ENCODE data around the gene MAGED1. TPM values are rescaled to one million over a fixed set of nuclear protein-coding genes. Genes with fewer than 3 reads are reported as not detected.

The MAGED1 gene
- polyA plus RNA-seq, 1 donor (not counting 4 experiments of a cell fraction or from before 2014, with no cell fraction given), result 74.8 TPM

DNA sequence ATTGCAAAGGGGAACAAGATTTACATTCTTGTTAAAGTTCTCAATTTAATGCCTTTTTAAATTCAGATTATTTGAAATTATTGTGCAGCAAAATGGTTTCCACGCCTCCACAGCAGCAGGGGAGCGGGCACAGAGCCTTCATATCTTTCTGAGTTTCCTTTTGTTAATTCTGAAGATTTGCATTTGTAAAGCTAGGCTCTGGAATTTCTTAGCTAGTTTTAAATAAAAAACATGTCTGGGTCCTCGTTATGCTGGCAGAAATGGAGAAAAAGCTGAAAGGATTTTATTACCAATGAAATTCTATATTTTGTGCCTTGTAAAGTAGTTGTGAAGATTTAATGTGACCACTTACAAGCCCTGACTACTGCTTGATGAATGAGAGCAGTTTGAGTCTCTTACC is 40.8 kb upstream of the MAGED1 start:
- TF ChIP-seq, protein P1, sequence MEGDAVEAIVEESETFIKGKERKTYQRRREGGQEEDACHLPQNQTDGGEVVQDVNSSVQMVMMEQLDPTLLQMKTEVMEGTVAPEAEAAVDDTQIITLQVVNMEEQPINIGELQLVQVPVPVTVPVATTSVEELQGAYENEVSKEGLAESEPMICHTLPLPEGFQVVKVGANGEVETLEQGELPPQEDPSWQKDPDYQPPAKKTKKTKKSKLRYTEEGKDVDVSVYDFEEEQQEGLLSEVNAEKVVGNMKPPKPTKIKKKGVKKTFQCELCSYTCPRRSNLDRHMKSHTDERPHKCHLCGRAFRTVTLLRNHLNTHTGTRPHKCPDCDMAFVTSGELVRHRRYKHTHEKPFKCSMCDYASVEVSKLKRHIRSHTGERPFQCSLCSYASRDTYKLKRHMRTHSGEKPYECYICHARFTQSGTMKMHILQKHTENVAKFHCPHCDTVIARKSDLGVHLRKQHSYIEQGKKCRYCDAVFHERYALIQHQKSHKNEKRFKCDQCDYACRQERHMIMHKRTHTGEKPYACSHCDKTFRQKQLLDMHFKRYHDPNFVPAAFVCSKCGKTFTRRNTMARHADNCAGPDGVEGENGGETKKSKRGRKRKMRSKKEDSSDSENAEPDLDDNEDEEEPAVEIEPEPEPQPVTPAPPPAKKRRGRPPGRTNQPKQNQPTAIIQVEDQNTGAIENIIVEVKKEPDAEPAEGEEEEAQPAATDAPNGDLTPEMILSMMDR (optimal IDR thresholded peaks at IDR 0.05 in 1 of 3, IDR thresholded peaks at IDR 0.05 in 1 of 3, conservative IDR thresholded peaks at IDR 0.05 in 1 of 3; ENCODE audit: extremely low read depth in 1 of 3, insufficient read depth in 2 of 3, low read length in 3 of 3), result no peak
- no peak for TF ChIP-seq EZH2 (IDR thresholded peaks at IDR 0.05; ENCODE audit: low read length)
- no peak overlapping the region for H3K4me2 ChIP-seq (ENCODE audit: control insufficient read depth, extremely low read depth, insufficient read depth, low read depth, low read length)
- dilution Hi-C loops (cut with MboI; ENCODE audit: extremely low pct_ligation_motif_present, low sequenced_read_pairs), result no loop called here
- H3K27me3 ChIP-seq (ENCODE audit: control insufficient read depth, extremely low read depth, insufficient read depth, low read length), result no peaks in the 10 kb centered on the region
- no peaks in the 10 kb centered on the region for H3K4me1 ChIP-seq (ENCODE audit: control insufficient read depth, extremely low read depth, insufficient read depth, low read length)
- H2AFZ ChIP-seq (ENCODE audit: control insufficient read depth, low read length), result no peak overlapping the region
- FAIRE-seq (no peak), DNase-seq (ENCODE audit: low read depth, low spot score) (no peak)
- H4K20me1 ChIP-seq (ENCODE audit: control insufficient read depth, extremely low read depth, insufficient read depth, low read length), result no peaks in the 10 kb centered on the region
- H3K9me1 ChIP-seq (ENCODE audit: control insufficient read depth, extremely low read depth, insufficient read depth, low read length), result no peaks in the 10 kb centered on the region
- H3K36me3 ChIP-seq (ENCODE audit: control insufficient read depth in 2 of 2, extremely low read depth in 1 of 2, insufficient read depth in 2 of 2, low read length in 2 of 2), result no peaks in the 10 kb centered on the region
- H3K9ac ChIP-seq (ENCODE audit: control insufficient read depth, extremely low read depth, insufficient read depth, low read length), result no peak overlapping the region
- H3K4me3 ChIP-seq (ENCODE audit: control insufficient read depth in 2 of 3, extremely low read depth in 1 of 3, insufficient read depth in 2 of 3, low read depth in 1 of 3, low read length in 3 of 3), result no peak overlapping the region
- peaks cover 2% of the 10 kb centered on the region for H3K79me2 ChIP-seq (ENCODE audit: control insufficient read depth, insufficient read depth, low read length)
- H3K9me3 ChIP-seq (ENCODE audit: control insufficient read depth, low read depth, low read length), result peaks cover 2% of the 10 kb centered on the region
- H3K27ac ChIP-seq (ENCODE audit: control insufficient read depth, insufficient read depth, low read length), result no peak overlapping the region

DNA sequence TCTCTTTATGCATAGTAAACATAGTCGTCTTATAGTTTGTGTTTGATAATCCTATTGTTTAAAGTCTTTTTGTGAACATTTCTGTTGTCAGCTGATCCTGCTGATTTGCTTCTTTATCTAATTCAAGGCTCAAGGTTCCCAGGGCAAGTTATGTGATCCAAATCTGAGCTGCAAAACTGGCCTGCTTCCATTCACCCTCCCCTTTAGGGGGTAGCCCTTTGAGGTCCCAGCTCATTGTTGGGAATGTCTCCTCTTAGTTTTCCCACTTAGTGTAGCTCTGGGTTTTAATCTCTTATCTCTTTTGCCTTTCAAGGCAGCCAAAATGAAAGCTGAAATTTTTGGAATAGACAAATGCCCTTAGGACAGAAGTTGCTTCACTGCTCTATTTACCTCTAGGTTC is 40.2 kb upstream of the MAGED1 start:
- Histone ChIP-seq H3K9me3 (ENCODE audit: control insufficient read depth, low read depth, low read length) (peaks cover 2% of the 10 kb centered on the region), H3K36me3 (ENCODE audit: control insufficient read depth in 2 of 2, extremely low read depth in 1 of 2, insufficient read depth in 2 of 2, low read length in 2 of 2) (no peaks in the 10 kb centered on the region), H3K79me2 (ENCODE audit: control insufficient read depth, insufficient read depth, low read length) (peaks cover 2% of the 10 kb centered on the region), H3K27me3 (ENCODE audit: control insufficient read depth, extremely low read depth, insufficient read depth, low read length) (no peaks in the 10 kb centered on the region), H3K27ac (ENCODE audit: control insufficient read depth, insufficient read depth, low read length) (no peak overlapping the region), H3K4me3 (ENCODE audit: control insufficient read depth in 2 of 3, extremely low read depth in 1 of 3, insufficient read depth in 2 of 3, low read depth in 1 of 3, low read length in 3 of 3) (no peak overlapping the region), H3K9ac (ENCODE audit: control insufficient read depth, extremely low read depth, insufficient read depth, low read length) (no peak overlapping the region), H3K4me1 (ENCODE audit: control insufficient read depth, extremely low read depth, insufficient read depth, low read length) (no peaks in the 10 kb centered on the region), H2AFZ (ENCODE audit: control insufficient read depth, low read length) (no peak overlapping the region), H4K20me1 (ENCODE audit: control insufficient read depth, extremely low read depth, insufficient read depth, low read length) (no peaks in the 10 kb centered on the region), H3K9me1 (ENCODE audit: control insufficient read depth, extremely low read depth, insufficient read depth, low read length) (no peaks in the 10 kb centered on the region), H3K4me2 (ENCODE audit: control insufficient read depth, extremely low read depth, insufficient read depth, low read depth, low read length) (no peak overlapping the region)
- dilution Hi-C loops (cut with MboI; ENCODE audit: extremely low pct_ligation_motif_present, low sequenced_read_pairs), result no loop called here
- no peak for DNase-seq (ENCODE audit: low read depth, low spot score)
- TF ChIP-seq, protein P1 (optimal IDR thresholded peaks at IDR 0.05 in 1 of 3, IDR thresholded peaks at IDR 0.05 in 1 of 3, conservative IDR thresholded peaks at IDR 0.05 in 1 of 3; ENCODE audit: extremely low read depth in 1 of 3, insufficient read depth in 2 of 3, low read length in 3 of 3), result no peak
- no peak for TF ChIP-seq EZH2 (IDR thresholded peaks at IDR 0.05; ENCODE audit: low read length)
- FAIRE-seq, result no peak
